Loucy (cell line): ENCODE measurements around the gene TNFAIP8.

Experiments used
- H2AFZ ChIP-seq: fragments of 200-600 bp; sonication (generic); 2 replicates; pipeline ENCODE4 v1.6.0; 2016; ENCODE audit warnings: antibody characterized with exemption, mild to moderate bottlenecking, low read length, moderate library complexity
- H3F3A ChIP-seq: fragments of 200-600 bp; 2 replicates; pipeline ENCODE4 v1.6.0; 2016; ENCODE audit warnings: antibody characterized with exemption, low read depth, mild to moderate bottlenecking
- H3K27me3 ChIP-seq: fragments of 200-600 bp; sonication (generic); 2 replicates; pipeline ENCODE4 v1.6.1; 2014; ENCODE audit warnings: low read length, mild to moderate bottlenecking; ENCODE audit not compliant: insufficient read depth, poor library complexity, severe bottlenecking
- H3K36me3 ChIP-seq: fragments of 200-600 bp; sonication (generic); 2 replicates; pipeline ENCODE4 v1.6.1; 2016; ENCODE audit warnings: low read length; ENCODE audit not compliant: insufficient read depth
- H3K4me1 ChIP-seq: fragments of 200-600 bp; sonication (generic); 2 replicates; pipeline ENCODE4 v1.5.1; 2014; ENCODE audit warnings: low read length, mild to moderate bottlenecking; ENCODE audit not compliant: insufficient read depth, poor library complexity, severe bottlenecking
- H3K4me2 ChIP-seq: fragments of 200-600 bp; sonication (generic); 2 replicates; pipeline ENCODE4 v1.6.0; 2014; ENCODE audit warnings: antibody characterized with exemption, low read length, low read depth, mild to moderate bottlenecking; ENCODE audit not compliant: poor library complexity, severe bottlenecking
- H3K4me3 ChIP-seq: fragments of 200-600 bp; sonication (generic); 2 replicates; pipeline ENCODE4 v1.5.1; 2014; ENCODE audit warnings: low read length, mild to moderate bottlenecking, mixed read lengths; ENCODE audit not compliant: poor library complexity, severe bottlenecking
- H3K79me2 ChIP-seq: fragments of 200-600 bp; sonication (generic); 2 replicates; pipeline ENCODE4 v1.6.1; 2014; ENCODE audit warnings: low read length; ENCODE audit not compliant: insufficient read depth
- H3K9ac ChIP-seq: fragments of 200-600 bp; sonication (generic); 2 replicates; pipeline ENCODE4 v1.6.0; 2014; ENCODE audit warnings: mild to moderate bottlenecking, low read depth, low read length, moderate library complexity; ENCODE audit not compliant: poor library complexity, severe bottlenecking
- H3K9me2 ChIP-seq: fragments of 200-600 bp; sonication (generic); replicated peaks from 2 replicates; pipeline ENCODE4 v1.6.1; 2016; ENCODE audit warnings: low read depth, low read length, mixed read lengths
- H3K9me3 ChIP-seq: fragments of 200-600 bp; sonication (generic); 2 replicates; pipeline ENCODE4 v1.6.1; 2014; ENCODE audit warnings: mild to moderate bottlenecking, antibody characterized with exemption, low read length, low read depth; ENCODE audit not compliant: insufficient read depth
- H4K20me1 ChIP-seq: fragments of 200-600 bp; sonication (generic); 2 replicates; pipeline ENCODE4 v1.6.0; 2014; ENCODE audit warnings: antibody characterized with exemption, low read length, mild to moderate bottlenecking; ENCODE audit not compliant: insufficient read depth, poor library complexity, severe bottlenecking
- CTCF ChIP-seq: fragments of 200-600 bp; sonication (generic); conservative IDR thresholded peaks from 2 replicates; pipeline ENCODE4 v1.5.1; 2014; ENCODE audit warnings: mild to moderate bottlenecking, antibody characterized with exemption, low read length
- EZH2phosphoT487 ChIP-seq: fragments of 200-600 bp; IDR thresholded peaks from 2 replicates; pipeline ENCODE4 v1.6.1; 2018; ENCODE audit warnings: antibody characterized with exemption, mild to moderate bottlenecking, moderate library complexity, borderline replicate concordance

The TNFAIP8 gene

GRCh38 chr5:119386596-119387344 lies 31.0 kb downstream of the TNFAIP8 start:
- no peaks in the 10 kb centered on the region for H4K20me1 ChIP-seq
- no peaks in the 10 kb centered on the region for H3K9me2 ChIP-seq
- no peaks in the 10 kb centered on the region; the same call in 1 of the 2 replicates for H3K36me3 ChIP-seq
- H3K4me3 ChIP-seq, result no peak overlapping the region
- H3K4me1 ChIP-seq, result peaks cover 21% of the 10 kb centered on the region
- H3K79me2 ChIP-seq, result peaks cover 56% of the 10 kb centered on the region
- TF ChIP-seq EZH2phosphoT487 (no peak), CTCF (no peak)
- no peak overlapping the region for H2AFZ ChIP-seq
- H3K4me2 ChIP-seq, result no peak overlapping the region
- H3K9ac ChIP-seq, result no peak overlapping the region
- no peaks in the 10 kb centered on the region for H3F3A ChIP-seq
- H3K9me3 ChIP-seq, result no peaks in the 10 kb centered on the region
- H3K27me3 ChIP-seq, result no peaks in the 10 kb centered on the region

GRCh38 chr5:119387945-119388618 lies 32.3 kb downstream of the TNFAIP8 start:
- TF ChIP-seq CTCF (no peak), EZH2phosphoT487 (no peak)
- Histone ChIP-seq H3K4me2 (no peak overlapping the region), H3F3A (no peaks in the 10 kb centered on the region), H3K9me2 (no peaks in the 10 kb centered on the region), H3K79me2 (peaks cover 49% of the 10 kb centered on the region), H3K9me3 (no peaks in the 10 kb centered on the region), H4K20me1 (no peaks in the 10 kb centered on the region), H3K36me3 (peaks cover 5% of the 10 kb centered on the region; the same call in 1 of the 2 replicates), H3K4me3 (no peak overlapping the region), H3K9ac (no peak overlapping the region), H2AFZ (no peak overlapping the region), H3K27me3 (no peaks in the 10 kb centered on the region), H3K4me1 (peaks cover 21% of the 10 kb centered on the region)

GRCh38 chr5:119388619-119389190 lies 32.9 kb downstream of the TNFAIP8 start:
- Histone ChIP-seq H3K36me3 (peaks cover 11% of the 10 kb centered on the region; the same call in 1 of the 2 replicates), H3K9ac (no peak overlapping the region), H2AFZ (no peak overlapping the region), H3K27me3 (no peaks in the 10 kb centered on the region), H3K79me2 (peaks cover 45% of the 10 kb centered on the region), H3K9me2 (no peaks in the 10 kb centered on the region), H3F3A (no peaks in the 10 kb centered on the region), H3K9me3 (no peaks in the 10 kb centered on the region), H3K4me1 (peaks cover 21% of the 10 kb centered on the region), H3K4me3 (no peak overlapping the region), H4K20me1 (no peaks in the 10 kb centered on the region), H3K4me2 (no peak overlapping the region)
- TF ChIP-seq CTCF, result no peak
- TF ChIP-seq EZH2phosphoT487, result no peak
